Measurements from ENCODE around the gene NCBP3.

- TF ChIP-seq CTCF (IDR thresholded peaks at IDR 0.05) (no peak), POLR2A (IDR thresholded peaks at IDR 0.05) (no peak)
Observed at GRCh38 chr17:3782751-3783150, 63.3 kb downstream of the NCBP3 start.

Data from ovary (tissue), 3 donors.